ENCODE results near the gene PTH1R. TPM values are rescaled to one million over a fixed set of nuclear protein-coding genes. Genes with fewer than 3 reads are reported as not detected.

PTH1R gene
- total and polyA plus RNA-seq, 7 experiments from 2014 or later: not detected

GRCh38 chr3:46947981-46948791 is 70.7 kb downstream of the PTH1R start:
- ChIA-PET CTCF (interaction anchor here (1.2 kb wide), 1 partner anchor 51 kb away, joined by 3 read pairs; no protein-coding TSS in a partner anchor), POLR2A (interaction anchor here (0.5 to 1.0 kb wide), 2 partner anchors 28 to 32 kb away, joined by 3 read pairs; partner anchors contain the start of gene CCDC12)
- Mint-ChIP-seq H3K4me1 (peaks cover 77 to 97% (median 83%) of the 10 kb centered on the region in 7 donors), H3K27ac (peak overlapping the region; percentile 70 to 92 (median 86)), H3K9me3 (no peaks in the 10 kb centered on the region), H3K36me3 (peaks cover 0 to 20% (median 0%) of the 10 kb centered on the region in 5 donors), H3K27me3 (no peaks in the 10 kb centered on the region), H3K4me3 (peak overlapping the region; percentile 9 to 83 (median 76))
- Histone ChIP-seq H3K4me1 (ENCODE audit: control insufficient read depth in 2 of 2, insufficient read depth in 2 of 2, low read length in 2 of 2) (peaks cover 51 to 75% of the 10 kb centered on the region in 2 donors), H3K27me3 (ENCODE audit: control insufficient read depth in 2 of 2, insufficient read depth in 2 of 2, low read length in 2 of 2) (no peaks in the 10 kb centered on the region), H3K4me3 (ENCODE audit: low read length) (no peak overlapping the region), H3K9me3 (ENCODE audit: control insufficient read depth in 2 of 3, low read length in 3 of 3) (no peaks in the 10 kb centered on the region), H3K36me3 (ENCODE audit: control insufficient read depth in 2 of 3, insufficient read depth in 3 of 3, low read length in 3 of 3) (peaks cover 0 to 15% (median 0%) of the 10 kb centered on the region in 3 experiments), H3K27ac (ENCODE audit: low read depth, low read length) (peak overlapping the region; percentile 39)
- DNase-seq: peak in 2 of 9 donors; percentile 45 to 58
- intact Hi-C loops (cut with micrococcal nuclease): loop anchor here (1.0 to 2.0 kb wide), 2 partner anchors 31 to 50 kb away; partner anchors contain the start of gene NBEAL2 (in 2 of the 2)
- peak; percentile 77 for ATAC-seq

GRCh38 chr3:46948830-46949671 is 71.5 kb downstream of the PTH1R start:
- Mint-ChIP-seq H3K4me1 (peaks cover 84 to 97% (median 91%) of the 10 kb centered on the region in 7 donors), H3K36me3 (peaks cover 0 to 20% (median 0%) of the 10 kb centered on the region in 5 donors), H3K27me3 (no peaks in the 10 kb centered on the region), H3K9me3 (no peaks in the 10 kb centered on the region), H3K27ac (peak overlapping the region; percentile 19 to 92 (median 77)), H3K4me3 (peak overlapping the region in 9 of 10 donors; percentile 10 to 82 (median 72))
- ChIA-PET POLR2A (no interaction called here), CTCF (no interaction called here)
- Histone ChIP-seq H3K27me3 (ENCODE audit: control insufficient read depth in 2 of 2, insufficient read depth in 2 of 2, low read length in 2 of 2) (no peaks in the 10 kb centered on the region), H3K36me3 (ENCODE audit: control insufficient read depth in 2 of 3, insufficient read depth in 3 of 3, low read length in 3 of 3) (peaks cover 0 to 13% (median 0%) of the 10 kb centered on the region in 3 experiments), H3K9me3 (ENCODE audit: control insufficient read depth in 2 of 3, low read length in 3 of 3) (no peaks in the 10 kb centered on the region), H3K4me3 (ENCODE audit: low read length) (no peak overlapping the region), H3K4me1 (ENCODE audit: control insufficient read depth in 2 of 2, insufficient read depth in 2 of 2, low read length in 2 of 2) (peaks cover 60 to 84% of the 10 kb centered on the region in 2 donors), H3K27ac (ENCODE audit: low read depth, low read length) (peak overlapping the region; percentile 39)
- ATAC-seq: peak; percentile 43
- DNase-seq: no peak
- intact Hi-C loops (cut with micrococcal nuclease): loop anchor here (1.0 to 2.0 kb wide), 2 partner anchors 30 to 49 kb away; partner anchors contain the start of gene NBEAL2 (in 2 of the 2)

GRCh38 chr3:46950177-46950576 is 72.7 kb downstream of the PTH1R start:
- peaks cover 84 to 97% (median 95%) of the 10 kb centered on the region in 7 donors for H3K4me1 Mint-ChIP-seq

GRCh38 chr3:46950650-46951241 is 73.2 kb downstream of the PTH1R start:
- ChIA-PET CTCF (interaction anchor here (0.6 kb wide), 1 partner anchor 10 kb away, joined by 3 read pairs; no protein-coding TSS in a partner anchor), POLR2A (interaction anchor here (1.1 kb wide), 1 partner anchor 10 kb away, joined by 3 read pairs; no protein-coding TSS in a partner anchor)
- H3K27me3 Mint-ChIP-seq: no peaks in the 10 kb centered on the region
- intact Hi-C loops (cut with micrococcal nuclease): no loop called here
- H3K4me1 ChIP-seq (ENCODE audit: control insufficient read depth in 2 of 2, insufficient read depth in 2 of 2, low read length in 2 of 2): peaks cover 72 to 88% of the 10 kb centered on the region in 2 donors
- peaks cover 0 to 12% (median 0%) of the 10 kb centered on the region in 3 experiments for H3K36me3 ChIP-seq (ENCODE audit: control insufficient read depth in 2 of 3, insufficient read depth in 3 of 3, low read length in 3 of 3)
- peak overlapping the region in 3 of 9 donors; percentile 49 to 69 (median 57) for H3K27ac Mint-ChIP-seq
- no peaks in the 10 kb centered on the region for H3K9me3 ChIP-seq (ENCODE audit: control insufficient read depth in 2 of 3, low read length in 3 of 3)
- DNase-seq: no peak
- H3K4me1 Mint-ChIP-seq: peaks cover 85 to 97% (median 95%) of the 10 kb centered on the region in 7 donors
- H3K4me3 ChIP-seq (ENCODE audit: low read length): no peak overlapping the region
- peak overlapping the region in 2 of 10 donors; percentile 24 to 41 for H3K4me3 Mint-ChIP-seq
- no peaks in the 10 kb centered on the region for H3K9me3 Mint-ChIP-seq
- no peaks in the 10 kb centered on the region for H3K27me3 ChIP-seq (ENCODE audit: control insufficient read depth in 2 of 2, insufficient read depth in 2 of 2, low read length in 2 of 2)
- peaks cover 0 to 18% (median 0%) of the 10 kb centered on the region in 5 donors for H3K36me3 Mint-ChIP-seq
- no peak overlapping the region for H3K27ac ChIP-seq (ENCODE audit: low read depth, low read length)
- ATAC-seq: no peak

More at GRCh38 chr3:46950177-46950576, 72.7 kb downstream of the PTH1R start:
- DNase-seq (no peak), ATAC-seq (no peak)
- intact Hi-C loops (cut with micrococcal nuclease): no loop called here
- Mint-ChIP-seq H3K27ac (peak overlapping the region in 7 of 9 donors; percentile 42 to 85 (median 71)), H3K36me3 (peaks cover 0 to 20% (median 0%) of the 10 kb centered on the region in 5 donors), H3K27me3 (no peaks in the 10 kb centered on the region), H3K4me3 (peak overlapping the region; percentile 4 to 79 (median 60)), H3K9me3 (no peaks in the 10 kb centered on the region)
- ChIA-PET CTCF (no interaction called here), POLR2A (interaction anchor here (0.6 kb wide), 1 partner anchor 130 kb away, joined by 3 read pairs; no protein-coding TSS in a partner anchor)
- peaks cover 0 to 13% (median 0%) of the 10 kb centered on the region in 3 experiments for H3K36me3 ChIP-seq (ENCODE audit: control insufficient read depth in 2 of 3, insufficient read depth in 3 of 3, low read length in 3 of 3)
- no peak overlapping the region for H3K4me3 ChIP-seq (ENCODE audit: low read length)
- no peak overlapping the region for H3K27ac ChIP-seq (ENCODE audit: low read depth, low read length)
- H3K27me3 ChIP-seq (ENCODE audit: control insufficient read depth in 2 of 2, insufficient read depth in 2 of 2, low read length in 2 of 2): no peaks in the 10 kb centered on the region
- H3K9me3 ChIP-seq (ENCODE audit: control insufficient read depth in 2 of 3, low read length in 3 of 3): no peaks in the 10 kb centered on the region
- peaks cover 67 to 88% of the 10 kb centered on the region in 2 donors for H3K4me1 ChIP-seq (ENCODE audit: control insufficient read depth in 2 of 2, insufficient read depth in 2 of 2, low read length in 2 of 2)

DNA sequence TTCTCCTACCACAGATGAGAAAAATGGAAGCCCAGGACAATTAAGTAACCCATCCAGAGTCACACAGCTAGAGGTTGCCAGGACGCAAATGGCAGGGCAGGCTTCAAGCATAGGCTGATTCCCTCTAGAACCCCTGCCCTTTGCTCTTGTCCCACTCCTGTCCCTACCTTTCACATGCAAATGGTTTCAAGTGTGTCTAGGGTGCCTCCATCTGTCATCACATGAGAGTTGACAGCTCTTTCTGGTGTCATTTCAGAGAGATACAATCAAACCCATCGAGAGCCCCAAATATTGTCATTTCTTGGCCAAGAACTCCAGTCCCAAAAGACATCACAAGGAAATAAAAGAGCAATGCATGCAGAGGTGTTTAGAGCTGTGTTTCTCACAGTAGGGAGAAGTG is 75.3 kb downstream of the PTH1R start:
- ATAC-seq (no peak), DNase-seq (no peak)
- Histone ChIP-seq H3K27me3 (ENCODE audit: control insufficient read depth in 2 of 2, insufficient read depth in 2 of 2, low read length in 2 of 2) (no peaks in the 10 kb centered on the region), H3K9me3 (ENCODE audit: control insufficient read depth in 2 of 3, low read length in 3 of 3) (no peaks in the 10 kb centered on the region), H3K27ac (ENCODE audit: low read depth, low read length) (no peak overlapping the region), H3K4me3 (ENCODE audit: low read length) (peak overlapping the region; percentile 34), H3K4me1 (ENCODE audit: control insufficient read depth in 2 of 2, insufficient read depth in 2 of 2, low read length in 2 of 2) (peaks cover 66 to 86% of the 10 kb centered on the region in 2 donors), H3K36me3 (ENCODE audit: control insufficient read depth in 2 of 3, insufficient read depth in 3 of 3, low read length in 3 of 3) (no peaks in the 10 kb centered on the region)
- intact Hi-C loops (cut with micrococcal nuclease): no loop called here
- peak overlapping the region in 5 of 9 donors; percentile 2 to 71 (median 45) for H3K27ac Mint-ChIP-seq
- H3K4me1 Mint-ChIP-seq: peaks cover 71 to 96% (median 91%) of the 10 kb centered on the region in 7 donors
- no peaks in the 10 kb centered on the region for H3K9me3 Mint-ChIP-seq
- H3K4me3 Mint-ChIP-seq: peak overlapping the region in 5 of 10 donors; percentile 2 to 75 (median 66)
- H3K36me3 Mint-ChIP-seq: peaks cover 0 to 12% (median 0%) of the 10 kb centered on the region in 5 donors
- ChIA-PET POLR2A (no interaction called here), CTCF (no interaction called here)
- H3K27me3 Mint-ChIP-seq: no peaks in the 10 kb centered on the region
